ENCODE results near the gene HOXA13. TPM values are rescaled to one million over a fixed set of nuclear protein-coding genes. Genes with fewer than 3 reads are reported as not detected.

HOXA13 gene
- total and polyA plus RNA-seq, 4 donors, result 0.02 TPM; not detected in 3

GRCh38 chr7:27174874-27175625 is 24.8 kb downstream of the HOXA13 start:
- TF ChIP-seq HNF4A (conservative IDR thresholded peaks at IDR 0.05) (no peak), HNF4G (IDR thresholded peaks at IDR 0.05) (no peak), TAF1 (conservative IDR thresholded peaks at IDR 0.05) (no peak), YY1 (IDR thresholded peaks at IDR 0.05) (no peak), CTCF (IDR thresholded peaks at IDR 0.05; ENCODE audit: low read depth, low read length, missing input control) (no peak), JUND (IDR thresholded peaks at IDR 0.05) (no peak), FOXA2 (IDR thresholded peaks at IDR 0.05) (no peak), RAD21 (IDR thresholded peaks at IDR 0.05) (no peak), EGR1 (IDR thresholded peaks at IDR 0.05; ENCODE audit: low read depth in 2 of 2) (no peak)
- TF ChIP-seq, protein P1, sequence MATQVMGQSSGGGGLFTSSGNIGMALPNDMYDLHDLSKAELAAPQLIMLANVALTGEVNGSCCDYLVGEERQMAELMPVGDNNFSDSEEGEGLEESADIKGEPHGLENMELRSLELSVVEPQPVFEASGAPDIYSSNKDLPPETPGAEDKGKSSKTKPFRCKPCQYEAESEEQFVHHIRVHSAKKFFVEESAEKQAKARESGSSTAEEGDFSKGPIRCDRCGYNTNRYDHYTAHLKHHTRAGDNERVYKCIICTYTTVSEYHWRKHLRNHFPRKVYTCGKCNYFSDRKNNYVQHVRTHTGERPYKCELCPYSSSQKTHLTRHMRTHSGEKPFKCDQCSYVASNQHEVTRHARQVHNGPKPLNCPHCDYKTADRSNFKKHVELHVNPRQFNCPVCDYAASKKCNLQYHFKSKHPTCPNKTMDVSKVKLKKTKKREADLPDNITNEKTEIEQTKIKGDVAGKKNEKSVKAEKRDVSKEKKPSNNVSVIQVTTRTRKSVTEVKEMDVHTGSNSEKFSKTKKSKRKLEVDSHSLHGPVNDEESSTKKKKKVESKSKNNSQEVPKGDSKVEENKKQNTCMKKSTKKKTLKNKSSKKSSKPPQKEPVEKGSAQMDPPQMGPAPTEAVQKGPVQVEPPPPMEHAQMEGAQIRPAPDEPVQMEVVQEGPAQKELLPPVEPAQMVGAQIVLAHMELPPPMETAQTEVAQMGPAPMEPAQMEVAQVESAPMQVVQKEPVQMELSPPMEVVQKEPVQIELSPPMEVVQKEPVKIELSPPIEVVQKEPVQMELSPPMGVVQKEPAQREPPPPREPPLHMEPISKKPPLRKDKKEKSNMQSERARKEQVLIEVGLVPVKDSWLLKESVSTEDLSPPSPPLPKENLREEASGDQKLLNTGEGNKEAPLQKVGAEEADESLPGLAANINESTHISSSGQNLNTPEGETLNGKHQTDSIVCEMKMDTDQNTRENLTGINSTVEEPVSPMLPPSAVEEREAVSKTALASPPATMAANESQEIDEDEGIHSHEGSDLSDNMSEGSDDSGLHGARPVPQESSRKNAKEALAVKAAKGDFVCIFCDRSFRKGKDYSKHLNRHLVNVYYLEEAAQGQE (IDR thresholded peaks at IDR 0.05), result no peak
- TF ChIP-seq, protein P2, sequence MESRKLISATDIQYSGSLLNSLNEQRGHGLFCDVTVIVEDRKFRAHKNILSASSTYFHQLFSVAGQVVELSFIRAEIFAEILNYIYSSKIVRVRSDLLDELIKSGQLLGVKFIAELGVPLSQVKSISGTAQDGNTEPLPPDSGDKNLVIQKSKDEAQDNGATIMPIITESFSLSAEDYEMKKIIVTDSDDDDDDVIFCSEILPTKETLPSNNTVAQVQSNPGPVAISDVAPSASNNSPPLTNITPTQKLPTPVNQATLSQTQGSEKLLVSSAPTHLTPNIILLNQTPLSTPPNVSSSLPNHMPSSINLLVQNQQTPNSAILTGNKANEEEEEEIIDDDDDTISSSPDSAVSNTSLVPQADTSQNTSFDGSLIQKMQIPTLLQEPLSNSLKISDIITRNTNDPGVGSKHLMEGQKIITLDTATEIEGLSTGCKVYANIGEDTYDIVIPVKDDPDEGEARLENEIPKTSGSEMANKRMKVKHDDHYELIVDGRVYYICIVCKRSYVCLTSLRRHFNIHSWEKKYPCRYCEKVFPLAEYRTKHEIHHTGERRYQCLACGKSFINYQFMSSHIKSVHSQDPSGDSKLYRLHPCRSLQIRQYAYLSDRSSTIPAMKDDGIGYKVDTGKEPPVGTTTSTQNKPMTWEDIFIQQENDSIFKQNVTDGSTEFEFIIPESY (IDR thresholded peaks at IDR 0.05), result no peak
- TF ChIP-seq, protein P3, sequence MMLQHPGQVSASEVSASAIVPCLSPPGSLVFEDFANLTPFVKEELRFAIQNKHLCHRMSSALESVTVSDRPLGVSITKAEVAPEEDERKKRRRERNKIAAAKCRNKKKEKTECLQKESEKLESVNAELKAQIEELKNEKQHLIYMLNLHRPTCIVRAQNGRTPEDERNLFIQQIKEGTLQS (IDR thresholded peaks at IDR 0.05), result no peak
- Histone ChIP-seq H3K9ac (ENCODE audit: low read depth in 1 of 2, low read length in 2 of 2) (no peak overlapping the region), H3K9me3 (ENCODE audit: control insufficient read depth in 4 of 4, low read length in 3 of 4) (peaks cover 0 to 2% (median 0%) of the 10 kb centered on the region in 4 donors), H3K27ac (ENCODE audit: low read depth in 1 of 2, low read length in 2 of 2) (no peak overlapping the region), H3K36me3 (ENCODE audit: control insufficient read depth in 4 of 4, insufficient read depth in 3 of 4, low read depth in 1 of 4, low read length in 3 of 4) (no peaks in the 10 kb centered on the region), H3K27me3 (ENCODE audit: control insufficient read depth in 4 of 4, insufficient read depth in 4 of 4, low read length in 3 of 4) (peaks cover 17 to 67% (median 27%) of the 10 kb centered on the region in 4 donors), H3K4me3 (ENCODE audit: low read depth in 1 of 3, low read length in 3 of 3) (no peak overlapping the region), H3K4me1 (ENCODE audit: control insufficient read depth in 4 of 4, insufficient read depth in 4 of 4, low read length in 3 of 4) (peaks cover 9 to 19% (median 19%) of the 10 kb centered on the region in 4 donors)
- DNase-seq (ENCODE audit: low spot score), result no peak
- WGBS, result 30% methylated on average over 12 of the region's 12 CpGs

Measured in liver (tissue), 9 donors.